ENCODE results near the gene PRKCE. TPM values are rescaled to one million over a fixed set of nuclear protein-coding genes. Genes with fewer than 3 reads are reported as not detected.

Gene PRKCE
- total and polyA plus RNA-seq, 2 experiments from 2014 or later = 0.94 to 1.2 TPM

DNA sequence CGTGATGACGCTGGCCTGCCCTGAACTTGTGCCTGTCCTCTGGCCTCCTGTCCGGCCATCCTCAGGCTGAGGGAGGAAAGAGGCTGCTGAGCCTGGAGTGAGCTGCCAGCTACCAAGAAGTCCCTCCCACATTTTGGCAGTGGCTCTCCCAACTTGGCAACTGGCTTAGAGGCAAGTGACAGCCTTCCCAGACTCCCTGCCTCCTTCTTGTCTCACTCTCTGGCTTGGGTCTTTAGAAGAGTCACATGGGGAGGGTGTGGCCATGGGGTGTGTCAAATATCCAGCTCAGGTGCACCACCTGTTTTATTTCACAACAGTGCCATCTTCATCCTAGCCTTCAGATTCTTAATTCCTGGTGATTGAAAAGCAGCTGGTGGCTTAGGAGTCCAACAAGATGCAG lies 222.9 kb downstream of the PRKCE start:
- Mint-ChIP-seq H3K27me3 (ENCODE audit: insufficient read depth, low read depth, poor library complexity) (peaks cover 1% of the 10 kb centered on the region), H3K9me3 (peaks cover 23% of the 10 kb centered on the region), H3K4me3 (no peak overlapping the region), H3K4me1 (no peaks in the 10 kb centered on the region; the same call in 2 of the 3 replicates), H3K27ac (no peak overlapping the region), H3K36me3 (ENCODE audit: low read depth) (peaks cover 5% of the 10 kb centered on the region; the same call in 1 of the 3 replicates)
- H2AFZ ChIP-seq = no peak overlapping the region
- H3K4me1 ChIP-seq (ENCODE audit: insufficient read depth) = no peaks in the 10 kb centered on the region
- H3K36me3 ChIP-seq (ENCODE audit: insufficient read depth) = 0 out of 2 replicates have a peak, but pooled peaks cover 6% of the 10 kb centered on the region
- H3K4me2 ChIP-seq = no peak overlapping the region
- H3K27me3 ChIP-seq (ENCODE audit: insufficient read depth) = no peaks in the 10 kb centered on the region
- H4K20me1 ChIP-seq (replicated peaks; ENCODE audit: insufficient read depth) = no peaks in the 10 kb centered on the region
- no peak overlapping the region for H3K27ac ChIP-seq (ENCODE audit: low read depth)
- TF ChIP-seq, protein P1, sequence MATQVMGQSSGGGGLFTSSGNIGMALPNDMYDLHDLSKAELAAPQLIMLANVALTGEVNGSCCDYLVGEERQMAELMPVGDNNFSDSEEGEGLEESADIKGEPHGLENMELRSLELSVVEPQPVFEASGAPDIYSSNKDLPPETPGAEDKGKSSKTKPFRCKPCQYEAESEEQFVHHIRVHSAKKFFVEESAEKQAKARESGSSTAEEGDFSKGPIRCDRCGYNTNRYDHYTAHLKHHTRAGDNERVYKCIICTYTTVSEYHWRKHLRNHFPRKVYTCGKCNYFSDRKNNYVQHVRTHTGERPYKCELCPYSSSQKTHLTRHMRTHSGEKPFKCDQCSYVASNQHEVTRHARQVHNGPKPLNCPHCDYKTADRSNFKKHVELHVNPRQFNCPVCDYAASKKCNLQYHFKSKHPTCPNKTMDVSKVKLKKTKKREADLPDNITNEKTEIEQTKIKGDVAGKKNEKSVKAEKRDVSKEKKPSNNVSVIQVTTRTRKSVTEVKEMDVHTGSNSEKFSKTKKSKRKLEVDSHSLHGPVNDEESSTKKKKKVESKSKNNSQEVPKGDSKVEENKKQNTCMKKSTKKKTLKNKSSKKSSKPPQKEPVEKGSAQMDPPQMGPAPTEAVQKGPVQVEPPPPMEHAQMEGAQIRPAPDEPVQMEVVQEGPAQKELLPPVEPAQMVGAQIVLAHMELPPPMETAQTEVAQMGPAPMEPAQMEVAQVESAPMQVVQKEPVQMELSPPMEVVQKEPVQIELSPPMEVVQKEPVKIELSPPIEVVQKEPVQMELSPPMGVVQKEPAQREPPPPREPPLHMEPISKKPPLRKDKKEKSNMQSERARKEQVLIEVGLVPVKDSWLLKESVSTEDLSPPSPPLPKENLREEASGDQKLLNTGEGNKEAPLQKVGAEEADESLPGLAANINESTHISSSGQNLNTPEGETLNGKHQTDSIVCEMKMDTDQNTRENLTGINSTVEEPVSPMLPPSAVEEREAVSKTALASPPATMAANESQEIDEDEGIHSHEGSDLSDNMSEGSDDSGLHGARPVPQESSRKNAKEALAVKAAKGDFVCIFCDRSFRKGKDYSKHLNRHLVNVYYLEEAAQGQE (IDR thresholded peaks at IDR 0.05; ENCODE audit: unreplicated experiment) = no peak
- no peak for TF ChIP-seq EZH2 (IDR thresholded peaks at IDR 0.05; ENCODE audit: low read depth, unreplicated experiment)
- H3K79me2 ChIP-seq (replicated peaks; ENCODE audit: insufficient read depth) = no peaks in the 10 kb centered on the region
- no peak overlapping the region for H3K4me3 ChIP-seq
- no peak for ATAC-seq
- DNase-seq (ENCODE audit: low spot score) = no peak
- no peaks in the 10 kb centered on the region for H3K9me2 ChIP-seq (ENCODE audit: insufficient read depth)
- no peaks in the 10 kb centered on the region for H3F3A ChIP-seq (replicated peaks; ENCODE audit: low read depth)

DNA sequence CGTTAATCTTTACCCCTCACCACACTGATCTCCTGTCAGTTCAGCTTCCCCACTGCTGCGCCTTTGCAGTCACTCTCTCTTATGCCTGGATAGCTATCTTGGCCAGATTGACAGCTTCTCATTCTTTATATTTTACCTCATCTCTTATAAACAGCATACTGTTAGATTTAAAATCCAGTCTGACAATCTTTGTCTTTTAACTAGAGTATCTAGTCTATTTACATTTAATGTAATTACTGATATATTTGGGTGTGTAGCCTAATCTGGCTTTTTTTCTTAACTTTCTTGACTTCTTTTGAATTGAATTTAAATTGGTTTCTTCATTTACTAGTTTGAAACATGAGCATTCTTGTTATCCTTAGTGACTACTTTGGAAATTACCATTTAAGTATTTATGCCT lies 225.1 kb downstream of the PRKCE start:
- H4K20me1 ChIP-seq (replicated peaks; ENCODE audit: insufficient read depth) = no peaks in the 10 kb centered on the region
- H3K4me1 Mint-ChIP-seq = no peaks in the 10 kb centered on the region
- H3K4me3 ChIP-seq = no peak overlapping the region
- DNase-seq (ENCODE audit: low spot score) (no peak), ATAC-seq (no peak)
- no peak overlapping the region for H3K27ac ChIP-seq (ENCODE audit: low read depth)
- peaks cover 5% of the 10 kb centered on the region; the same call in 1 of the 3 replicates for H3K36me3 Mint-ChIP-seq (ENCODE audit: low read depth)
- no peaks in the 10 kb centered on the region for H3K27me3 ChIP-seq (ENCODE audit: insufficient read depth)
- H3K79me2 ChIP-seq (replicated peaks; ENCODE audit: insufficient read depth) = no peaks in the 10 kb centered on the region
- H3K36me3 ChIP-seq (ENCODE audit: insufficient read depth) = 0 out of 2 replicates have a peak, but pooled peaks cover 6% of the 10 kb centered on the region
- TF ChIP-seq, protein P2, sequence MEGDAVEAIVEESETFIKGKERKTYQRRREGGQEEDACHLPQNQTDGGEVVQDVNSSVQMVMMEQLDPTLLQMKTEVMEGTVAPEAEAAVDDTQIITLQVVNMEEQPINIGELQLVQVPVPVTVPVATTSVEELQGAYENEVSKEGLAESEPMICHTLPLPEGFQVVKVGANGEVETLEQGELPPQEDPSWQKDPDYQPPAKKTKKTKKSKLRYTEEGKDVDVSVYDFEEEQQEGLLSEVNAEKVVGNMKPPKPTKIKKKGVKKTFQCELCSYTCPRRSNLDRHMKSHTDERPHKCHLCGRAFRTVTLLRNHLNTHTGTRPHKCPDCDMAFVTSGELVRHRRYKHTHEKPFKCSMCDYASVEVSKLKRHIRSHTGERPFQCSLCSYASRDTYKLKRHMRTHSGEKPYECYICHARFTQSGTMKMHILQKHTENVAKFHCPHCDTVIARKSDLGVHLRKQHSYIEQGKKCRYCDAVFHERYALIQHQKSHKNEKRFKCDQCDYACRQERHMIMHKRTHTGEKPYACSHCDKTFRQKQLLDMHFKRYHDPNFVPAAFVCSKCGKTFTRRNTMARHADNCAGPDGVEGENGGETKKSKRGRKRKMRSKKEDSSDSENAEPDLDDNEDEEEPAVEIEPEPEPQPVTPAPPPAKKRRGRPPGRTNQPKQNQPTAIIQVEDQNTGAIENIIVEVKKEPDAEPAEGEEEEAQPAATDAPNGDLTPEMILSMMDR (conservative IDR thresholded peaks at IDR 0.05; ENCODE audit: low read depth in 2 of 2) = no peak
- TF ChIP-seq, protein P1 (IDR thresholded peaks at IDR 0.05; ENCODE audit: unreplicated experiment) = no peak
- no peak for TF ChIP-seq CREB1 (CRISPR knock-in tag; IDR thresholded peaks at IDR 0.05; ENCODE audit: low read depth)
- no peak for TF ChIP-seq EZH2phosphoT487 (IDR thresholded peaks at IDR 0.05; ENCODE audit: unreplicated experiment)
- H2AFZ ChIP-seq = no peak overlapping the region
- H3K27ac Mint-ChIP-seq = no peak overlapping the region
- no peak overlapping the region for H3K4me3 Mint-ChIP-seq
- no peaks in the 10 kb centered on the region for H3F3A ChIP-seq (replicated peaks; ENCODE audit: low read depth)
- H3K9me3 Mint-ChIP-seq = peaks cover 26% of the 10 kb centered on the region
- H3K9me2 ChIP-seq (ENCODE audit: insufficient read depth) = peaks cover 5% of the 10 kb centered on the region; the same call in 1 of the 2 replicates
- no peaks in the 10 kb centered on the region for H3K4me1 ChIP-seq (ENCODE audit: insufficient read depth)
- no peak overlapping the region for H3K4me2 ChIP-seq
- peaks cover 1% of the 10 kb centered on the region for H3K27me3 Mint-ChIP-seq (ENCODE audit: insufficient read depth, low read depth, poor library complexity)
